K562 (cell line): ENCODE results near the gene MPIG6B. TPM values are rescaled to one million over a fixed set of nuclear protein-coding genes. Genes with fewer than 3 reads are reported as not detected.

Source experiments
- BRD4 ChIP-seq: fragments of 200-600 bp; sonication (generic); IDR thresholded peaks from 2 replicates; pipeline ENCODE4 v1.6.1; 2017; ENCODE audit warnings: inconsistent platforms
- C11orf30 ChIP-seq: fragments of 450-650 bp; IDR thresholded peaks from 2 replicates; pipeline ENCODE4 v1.6.1; 2016; ENCODE audit warnings: low read depth, mild to moderate bottlenecking
- CHD4 ChIP-seq: fragments of 200-600 bp; sonication (generic); IDR thresholded peaks from 3 replicates; pipeline ENCODE4 v1.6.1; 2012; ENCODE audit warnings: low read depth, mild to moderate bottlenecking, mixed read lengths, low read length, inconsistent platforms; ENCODE audit not compliant: insufficient read depth, insufficient replicate concordance, poor library complexity, severe bottlenecking
- NFE2 ChIP-seq: IDR thresholded peaks from 2 replicates; pipeline ENCODE4 v1.6.1; 2014; ENCODE audit warnings: antibody characterized with exemption, low read depth
- RBM14 ChIP-seq: fragments of 200-400 bp; formaldehyde crosslinking; IDR thresholded peaks from 2 replicates; pipeline ENCODE4 v1.6.1; 2018; ENCODE audit warnings: low read depth, mild to moderate bottlenecking, low read length, moderate library complexity, borderline replicate concordance; ENCODE audit not compliant: insufficient read depth
- RCOR1 ChIP-seq, 2 experiments: IDR thresholded peaks; 2 replicates each; pipeline ENCODE4 v1.6.1; 2012; ENCODE audit warnings: low read depth in 2 of 2, low read length in 2 of 2, borderline replicate concordance in 1 of 2, improper control_type of control experiment in 1 of 2
- TBP ChIP-seq: optimal IDR thresholded peaks from 2 replicates; pipeline ENCODE3; 2011; ENCODE audit warnings: low read depth, low read length, improper control_type of control experiment
- TEAD1 ChIP-seq, 2 experiments: fragments of 450-650 bp in 1 of 2; sonication (generic) in 1 of 2; formaldehyde crosslinking; IDR thresholded peaks; 2 replicates each; pipeline versions ENCODE4 v1.4.0 to v1.8.0; 2020 to 2022; ENCODE audit warnings: mild to moderate bottlenecking in 2 of 2, missing genetic modification reagents in 1 of 2
- polyA plus RNA-seq, 8 experiments: library from polyadenylated mRNA; depleted of rRNA in 4 of 8; stranded (reverse) in 5 of 8; unstranded in 3 of 8; fragments of >200 nt; fragmentation: Nextera tagmentation in 2 of 8; fragmentation: Illumina TruSeq in 1 of 8; extraction: Ambion mirVana in 2 of 8; extraction: Trizol in 1 of 8; gene quantifications; 2 replicates each; pipeline versions ENCODE4 v1.2.1 to v1.2.3, GENCODE V29; 2011 to 2014; ENCODE audit warnings: inconsistent platforms in 1 of 8, missing spikeins in 1 of 8
- total RNA-seq, 7 experiments: library from RNA; depleted of rRNA in 6 of 7; stranded (reverse); fragments of >200 nt in 6 of 7; fragmentation: Illumina TruSeq in 2 of 7; extraction: Trizol in 2 of 7; gene quantifications; 2 replicates each; pipeline versions ENCODE4 v1.2.1 to v1.2.3, GENCODE V29; 2011 to 2021; ENCODE audit warnings: low replicate concordance in 1 of 7
- TF ChIP-seq, protein P1 (sequence below): fragments of 250-450 bp; sonication (Bioruptor Pico); IDR thresholded peaks from 2 replicates; pipeline ENCODE4 v1.8.0; 2022; ENCODE audit warnings: moderate library complexity, mild to moderate bottlenecking, inconsistent platforms
- TF ChIP-seq, protein P2 (sequence below), 2 experiments: fragments of 450-650 bp; conservative IDR thresholded peaks; 2 replicates each; pipeline ENCODE4 v1.6.1; 2017; ENCODE audit warnings: mild to moderate bottlenecking in 2 of 2, moderate library complexity in 2 of 2
- TF ChIP-seq, protein P3 (sequence below): fragments of 250-450 bp; sonication (Bioruptor Pico); IDR thresholded peaks from 2 replicates; pipeline ENCODE4 v1.8.0; 2021; ENCODE audit warnings: moderate library complexity, mild to moderate bottlenecking, inconsistent platforms
- TF ChIP-seq, protein P4 (sequence below): fragments of 250-450 bp; sonication (Bioruptor Pico); IDR thresholded peaks from 2 replicates; pipeline ENCODE4 v1.4.0; 2020; ENCODE audit warnings: borderline replicate concordance
- TF ChIP-seq, protein P5 (sequence below): fragments of 250-450 bp; sonication (Bioruptor Pico); IDR thresholded peaks from 2 replicates; pipeline ENCODE4 v1.5.0; 2022; ENCODE audit warnings: mild to moderate bottlenecking
- TF ChIP-seq, protein P6 (sequence below): conservative IDR thresholded peaks from 2 replicates; pipeline ENCODE4 v1.6.1; 2011; ENCODE audit warnings: low read depth, mild to moderate bottlenecking, low read length; ENCODE audit not compliant: control insufficient read depth

The MPIG6B gene
- total and polyA plus RNA-seq, 9 of the 15 experiments (the other 6 are each of a cell fraction or from before 2014, with no cell fraction given): 0.11 to 1.2 (median 0.28) TPM; not detected in 1

DNA sequence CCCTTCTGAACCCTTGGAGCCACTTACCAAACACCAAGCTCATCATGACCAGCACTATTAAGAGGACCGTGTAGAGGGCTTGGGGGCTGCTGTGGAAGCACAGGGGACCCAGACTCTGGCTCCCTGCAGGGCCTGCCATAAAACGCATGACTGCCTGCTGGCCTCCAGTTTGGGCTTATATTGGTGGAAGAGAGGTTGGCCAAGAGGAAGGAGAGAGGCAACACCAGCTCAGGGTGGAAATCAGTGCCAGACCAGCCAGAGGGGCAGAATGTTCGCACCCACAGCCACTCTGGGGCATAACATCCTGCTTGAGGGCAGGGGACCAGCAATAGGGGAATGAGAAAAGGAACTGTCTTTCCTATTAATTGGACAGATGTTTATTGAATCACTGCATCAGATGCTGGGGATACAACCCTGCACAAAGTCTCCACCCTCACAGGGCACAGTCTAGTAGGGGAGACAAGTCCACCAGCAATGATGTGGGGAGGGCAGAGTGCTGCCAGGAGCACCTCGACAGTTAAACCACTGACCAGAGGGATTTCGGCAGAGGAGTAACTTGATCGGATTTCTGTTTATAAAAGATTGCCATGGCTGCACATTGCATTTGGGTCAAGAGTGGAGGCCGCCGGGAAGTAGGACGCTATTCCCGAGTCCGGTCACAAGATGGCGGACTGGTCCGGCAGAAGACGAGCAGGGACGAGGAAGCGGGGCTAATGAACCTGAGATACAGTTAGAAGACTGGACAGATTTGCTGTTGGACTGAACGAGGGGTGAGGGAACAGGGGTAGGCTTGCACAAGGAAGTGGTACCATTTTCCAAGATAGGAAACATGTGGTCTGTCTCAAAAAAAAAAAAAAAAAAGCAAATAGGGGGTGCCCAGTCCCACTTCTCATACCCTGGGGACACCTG is 42.7 kb upstream of the MPIG6B start, which contains the start of gene LY6G5C (continued):
- TF ChIP-seq, protein P1, sequence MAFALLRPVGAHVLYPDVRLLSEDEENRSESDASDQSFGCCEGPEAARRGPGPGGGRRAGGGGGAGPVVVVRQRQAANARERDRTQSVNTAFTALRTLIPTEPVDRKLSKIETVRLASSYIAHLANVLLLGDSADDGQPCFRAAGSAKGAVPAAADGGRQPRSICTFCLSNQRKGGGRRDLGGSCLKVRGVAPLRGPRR (CRISPR knock-in tag): no peak
- TF ChIP-seq CHD4 (no peak), TEAD1 (CRISPR knock-in tag; IDR thresholded peaks at IDR 0.05) (0 out of 4 replicates have a peak, but pooled peaks of 1 of the 2 experiments have one; percentile 9), RBM14 (no peak), RCOR1 (IDR thresholded peaks at IDR 0.05; ENCODE audit: borderline replicate concordance in 1 of 2, low read depth in 2 of 2, low read length in 2 of 2) (peak in 1 of 2 experiments; percentile 81; a peak in 2 of 4 replicates), C11orf30 (no peak), TBP (peak; percentile 32), NFE2 (no peak), BRD4 (no peak)
- TF ChIP-seq, protein P2, sequence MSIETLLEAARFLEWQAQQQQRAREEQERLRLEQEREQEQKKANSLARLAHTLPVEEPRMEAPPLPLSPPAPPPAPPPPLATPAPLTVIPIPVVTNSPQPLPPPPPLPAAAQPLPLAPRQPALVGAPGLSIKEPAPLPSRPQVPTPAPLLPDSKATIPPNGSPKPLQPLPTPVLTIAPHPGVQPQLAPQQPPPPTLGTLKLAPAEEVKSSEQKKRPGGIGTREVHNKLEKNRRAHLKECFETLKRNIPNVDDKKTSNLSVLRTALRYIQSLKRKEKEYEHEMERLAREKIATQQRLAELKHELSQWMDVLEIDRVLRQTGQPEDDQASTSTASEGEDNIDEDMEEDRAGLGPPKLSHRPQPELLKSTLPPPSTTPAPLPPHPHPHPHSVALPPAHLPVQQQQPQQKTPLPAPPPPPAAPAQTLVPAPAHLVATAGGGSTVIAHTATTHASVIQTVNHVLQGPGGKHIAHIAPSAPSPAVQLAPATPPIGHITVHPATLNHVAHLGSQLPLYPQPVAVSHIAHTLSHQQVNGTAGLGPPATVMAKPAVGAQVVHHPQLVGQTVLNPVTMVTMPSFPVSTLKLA (conservative IDR thresholded peaks at IDR 0.05): peak in 1 of 2 experiments; percentile 21; a peak in 1 of 4 replicates
- TF ChIP-seq, protein P3, sequence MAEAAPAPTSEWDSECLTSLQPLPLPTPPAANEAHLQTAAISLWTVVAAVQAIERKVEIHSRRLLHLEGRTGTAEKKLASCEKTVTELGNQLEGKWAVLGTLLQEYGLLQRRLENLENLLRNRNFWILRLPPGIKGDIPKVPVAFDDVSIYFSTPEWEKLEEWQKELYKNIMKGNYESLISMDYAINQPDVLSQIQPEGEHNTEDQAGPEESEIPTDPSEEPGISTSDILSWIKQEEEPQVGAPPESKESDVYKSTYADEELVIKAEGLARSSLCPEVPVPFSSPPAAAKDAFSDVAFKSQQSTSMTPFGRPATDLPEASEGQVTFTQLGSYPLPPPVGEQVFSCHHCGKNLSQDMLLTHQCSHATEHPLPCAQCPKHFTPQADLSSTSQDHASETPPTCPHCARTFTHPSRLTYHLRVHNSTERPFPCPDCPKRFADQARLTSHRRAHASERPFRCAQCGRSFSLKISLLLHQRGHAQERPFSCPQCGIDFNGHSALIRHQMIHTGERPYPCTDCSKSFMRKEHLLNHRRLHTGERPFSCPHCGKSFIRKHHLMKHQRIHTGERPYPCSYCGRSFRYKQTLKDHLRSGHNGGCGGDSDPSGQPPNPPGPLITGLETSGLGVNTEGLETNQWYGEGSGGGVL (CRISPR knock-in tag): no peak
- TF ChIP-seq, protein P4, sequence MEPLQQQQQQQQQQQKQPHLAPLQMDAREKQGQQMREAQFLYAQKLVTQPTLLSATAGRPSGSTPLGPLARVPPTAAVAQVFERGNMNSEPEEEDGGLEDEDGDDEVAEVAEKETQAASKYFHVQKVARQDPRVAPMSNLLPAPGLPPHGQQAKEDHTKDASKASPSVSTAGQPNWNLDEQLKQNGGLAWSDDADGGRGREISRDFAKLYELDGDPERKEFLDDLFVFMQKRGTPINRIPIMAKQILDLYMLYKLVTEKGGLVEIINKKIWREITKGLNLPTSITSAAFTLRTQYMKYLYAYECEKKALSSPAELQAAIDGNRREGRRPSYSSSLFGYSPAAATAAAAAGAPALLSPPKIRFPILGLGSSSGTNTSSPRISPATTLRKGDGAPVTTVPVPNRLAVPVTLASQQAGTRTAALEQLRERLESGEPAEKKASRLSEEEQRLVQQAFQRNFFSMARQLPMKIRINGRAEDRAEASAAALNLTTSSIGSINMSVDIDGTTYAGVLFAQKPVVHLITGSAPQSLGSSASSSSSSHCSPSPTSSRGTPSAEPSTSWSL (CRISPR knock-in tag): no peak
- TF ChIP-seq, protein P5, sequence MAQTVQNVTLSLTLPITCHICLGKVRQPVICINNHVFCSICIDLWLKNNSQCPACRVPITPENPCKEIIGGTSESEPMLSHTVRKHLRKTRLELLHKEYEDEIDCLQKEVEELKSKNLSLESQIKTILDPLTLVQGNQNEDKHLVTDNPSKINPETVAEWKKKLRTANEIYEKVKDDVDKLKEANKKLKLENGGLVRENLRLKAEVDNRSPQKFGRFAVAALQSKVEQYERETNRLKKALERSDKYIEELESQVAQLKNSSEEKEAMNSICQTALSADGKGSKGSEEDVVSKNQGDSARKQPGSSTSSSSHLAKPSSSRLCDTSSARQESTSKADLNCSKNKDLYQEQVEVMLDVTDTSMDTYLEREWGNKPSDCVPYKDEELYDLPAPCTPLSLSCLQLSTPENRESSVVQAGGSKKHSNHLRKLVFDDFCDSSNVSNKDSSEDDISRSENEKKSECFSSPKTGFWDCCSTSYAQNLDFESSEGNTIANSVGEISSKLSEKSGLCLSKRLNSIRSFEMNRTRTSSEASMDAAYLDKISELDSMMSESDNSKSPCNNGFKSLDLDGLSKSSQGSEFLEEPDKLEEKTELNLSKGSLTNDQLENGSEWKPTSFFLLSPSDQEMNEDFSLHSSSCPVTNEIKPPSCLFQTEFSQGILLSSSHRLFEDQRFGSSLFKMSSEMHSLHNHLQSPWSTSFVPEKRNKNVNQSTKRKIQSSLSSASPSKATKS (CRISPR knock-in tag): no peak
- TF ChIP-seq, protein P6, sequence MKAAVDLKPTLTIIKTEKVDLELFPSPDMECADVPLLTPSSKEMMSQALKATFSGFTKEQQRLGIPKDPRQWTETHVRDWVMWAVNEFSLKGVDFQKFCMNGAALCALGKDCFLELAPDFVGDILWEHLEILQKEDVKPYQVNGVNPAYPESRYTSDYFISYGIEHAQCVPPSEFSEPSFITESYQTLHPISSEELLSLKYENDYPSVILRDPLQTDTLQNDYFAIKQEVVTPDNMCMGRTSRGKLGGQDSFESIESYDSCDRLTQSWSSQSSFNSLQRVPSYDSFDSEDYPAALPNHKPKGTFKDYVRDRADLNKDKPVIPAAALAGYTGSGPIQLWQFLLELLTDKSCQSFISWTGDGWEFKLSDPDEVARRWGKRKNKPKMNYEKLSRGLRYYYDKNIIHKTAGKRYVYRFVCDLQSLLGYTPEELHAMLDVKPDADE: no peak
